H1 (cell line): ENCODE measurements around the gene MYO1G. TPM values are rescaled to one million over a fixed set of nuclear protein-coding genes. Genes with fewer than 3 reads are reported as not detected.

Source experiments
- CTCF ChIA-PET: fragments of 300-600 bp; sonication (Branson Sonifier 250); formaldehyde crosslinking; loops from one replicate; lab custom pipeline; 2021; ENCODE audit not compliant: partially characterized antibody; lab: Charles Lee
- POLR2A ChIA-PET: fragments of 300-600 bp; sonication (Branson Sonifier 250); formaldehyde crosslinking; loops from one replicate; lab custom pipeline; 2021; ENCODE audit warnings: inconsistent platforms; ENCODE audit not compliant: partially characterized antibody; lab: Charles Lee
- DNase-seq, 2 experiments: peaks; one replicate each; pipeline versions ENCODE4 v3.0.0 to v3.0.0-alpha.2; 2010 to 2022; ENCODE audit warnings: low spot score in 2 of 2, low read depth in 1 of 2, mixed read lengths in 1 of 2
- FAIRE-seq: peaks from 2 replicates; lab custom pipeline; 2011; peaks lifted over from hg19 to GRCh38; lab: Jason Lieb, UNC
- H2AFZ ChIP-seq: 2 replicates; pipeline ENCODE4 v1.8.1; 2012; ENCODE audit warnings: low read length, inconsistent platforms
- H2AK5ac ChIP-seq: 2 replicates; pipeline ENCODE4 v1.6.1; 2013; ENCODE audit warnings: low read depth, low read length
- H2BK120ac ChIP-seq: replicated peaks from 2 replicates; pipeline ENCODE3; 2013; ENCODE audit warnings: low read depth, low read length, inconsistent platforms
- H2BK12ac ChIP-seq: 2 replicates; pipeline ENCODE4 v1.6.1; 2013; ENCODE audit warnings: low read depth, low read length
- H2BK15ac ChIP-seq: 2 replicates; pipeline ENCODE4 v1.6.1; 2013; ENCODE audit warnings: low read length
- H2BK20ac ChIP-seq: 2 replicates; pipeline ENCODE4 v1.6.1; 2013; ENCODE audit warnings: low read length
- H2BK5ac ChIP-seq: 2 replicates; pipeline ENCODE4 v1.6.1; 2013; ENCODE audit warnings: low read depth, low read length
- H3K14ac ChIP-seq: 2 replicates; pipeline ENCODE4 v1.6.1; 2013; ENCODE audit warnings: inconsistent platforms; ENCODE audit not compliant: insufficient read length
- H3K18ac ChIP-seq: 2 replicates; pipeline ENCODE4 v1.6.1; 2013; ENCODE audit warnings: low read length; ENCODE audit errors: extremely low read depth
- H3K23ac ChIP-seq: 2 replicates; pipeline ENCODE4 v1.6.1; 2013; ENCODE audit warnings: inconsistent platforms; ENCODE audit not compliant: insufficient read length
- H3K23me2 ChIP-seq: 2 replicates; pipeline ENCODE4 v1.6.1; 2013; ENCODE audit warnings: low read depth, low read length
- H3K27ac ChIP-seq: 2 replicates; pipeline ENCODE4 v1.6.1; 2011; ENCODE audit warnings: low read depth, low read length, inconsistent platforms
- H3K27me3 ChIP-seq, 4 experiments: replicated peaks in 1 of 4; 1 replicate in 1 of 4; 2 replicates in 3 of 4; pipeline versions ENCODE4 v1.6.1 to v1.8.1; 2011 to 2013; ENCODE audit warnings: low read length in 3 of 4, mild to moderate bottlenecking in 3 of 4, inconsistent platforms in 2 of 4, mixed read lengths in 2 of 4, moderate library complexity in 1 of 4; ENCODE audit not compliant: control insufficient read depth in 3 of 4, insufficient read depth in 3 of 4; ENCODE audit errors: extremely low read depth in 1 of 4
- H3K36me3 ChIP-seq, 4 experiments: 2 replicates each; pipeline versions ENCODE4 v1.6.1 to v1.8.1; 2011 to 2013; ENCODE audit warnings: mild to moderate bottlenecking in 4 of 4, low read length in 3 of 4, moderate library complexity in 2 of 4, control low read depth in 1 of 4, inconsistent platforms in 1 of 4; ENCODE audit not compliant: insufficient read depth in 4 of 4, control insufficient read depth in 2 of 4
- H3K4ac ChIP-seq: replicated peaks from 2 replicates; pipeline ENCODE3; 2013; ENCODE audit warnings: low read length, low read depth, mixed read lengths, inconsistent platforms; ENCODE audit not compliant: insufficient read length
- H3K4me1 ChIP-seq, 4 experiments: replicated peaks in 1 of 4; 1 replicate in 1 of 4; 2 replicates in 3 of 4; pipeline versions ENCODE4 v1.6.1 to v1.8.1; 2011 to 2013; ENCODE audit warnings: low read length in 3 of 4, inconsistent platforms in 2 of 4, mixed read lengths in 1 of 4; ENCODE audit not compliant: insufficient read depth in 4 of 4, control insufficient read depth in 3 of 4
- H3K4me2 ChIP-seq, 2 experiments: 2 replicates each; pipeline versions ENCODE4 v1.6.1 to v1.8.1; 2011 to 2013; ENCODE audit warnings: low read depth in 2 of 2, low read length in 2 of 2, control low read depth in 1 of 2, inconsistent platforms in 1 of 2, mild to moderate bottlenecking in 1 of 2; ENCODE audit not compliant: insufficient read depth in 1 of 2
- H3K4me3 ChIP-seq, 4 experiments: fragments of 200-600, 300-600 bp in 1 of 4; sonication (generic), shearing (Covaris generic), sonication (Bioruptor Twin) in 1 of 4; 2 replicates each; pipeline versions ENCODE4 v1.5.1 to v1.8.1; 2011 to 2016; ENCODE audit warnings: low read length in 4 of 4, low read depth in 3 of 4, control low read depth in 2 of 4, inconsistent platforms in 2 of 4, mild to moderate bottlenecking in 2 of 4, mixed read lengths in 1 of 4, moderate library complexity in 1 of 4; ENCODE audit not compliant: insufficient read depth in 2 of 4; ENCODE audit errors: extremely low read depth in 1 of 4
- H3K56ac ChIP-seq: replicated peaks from 2 replicates; pipeline ENCODE3; 2013; ENCODE audit warnings: low read depth, mild to moderate bottlenecking, mixed read lengths, low read length, inconsistent platforms; ENCODE audit not compliant: insufficient read length
- H3K79me1 ChIP-seq: 2 replicates; pipeline ENCODE4 v1.6.1; 2013; ENCODE audit warnings: low read depth, low read length, control low read depth
- H3K79me2 ChIP-seq, 2 experiments: 2 replicates each; pipeline versions ENCODE4 v1.6.1 to v1.8.1; 2012 to 2013; ENCODE audit warnings: low read length in 2 of 2, mild to moderate bottlenecking in 2 of 2, inconsistent platforms in 1 of 2; ENCODE audit not compliant: insufficient read depth in 2 of 2, control insufficient read depth in 1 of 2
- H3K9ac ChIP-seq, 4 experiments: replicated peaks in 1 of 4; 1 replicate in 1 of 4; 2 replicates in 3 of 4; pipeline versions ENCODE4 v1.6.1 to v1.8.1; 2011 to 2013; ENCODE audit warnings: low read depth in 3 of 4, low read length in 3 of 4, control low read depth in 2 of 4, mild to moderate bottlenecking in 2 of 4, moderate library complexity in 2 of 4, inconsistent platforms in 1 of 4; ENCODE audit errors: extremely low read depth in 1 of 4
- H3K9me3 ChIP-seq, 2 experiments: 2 replicates each; pipeline versions ENCODE4 v1.6.1 to v1.8.1; 2012 to 2013; ENCODE audit warnings: mild to moderate bottlenecking in 2 of 2, moderate library complexity in 2 of 2, control low read depth in 1 of 2, inconsistent platforms in 1 of 2, low read depth in 1 of 2, low read length in 1 of 2, mixed read lengths in 1 of 2; ENCODE audit not compliant: insufficient read depth in 2 of 2
- H4K20me1 ChIP-seq, 2 experiments: replicated peaks in 1 of 2; 2 replicates each; pipeline versions ENCODE3 to v1.8.1; 2011 to 2013; ENCODE audit warnings: inconsistent platforms in 2 of 2, low read length in 2 of 2, mild to moderate bottlenecking in 1 of 2; ENCODE audit not compliant: insufficient read depth in 2 of 2, control insufficient read depth in 1 of 2
- H4K5ac ChIP-seq: 2 replicates; pipeline ENCODE4 v1.6.1; 2013; ENCODE audit warnings: low read length, low read depth, mixed read lengths, inconsistent platforms; ENCODE audit not compliant: insufficient read length
- H4K8ac ChIP-seq: 2 replicates; pipeline ENCODE4 v1.8.0; 2013; ENCODE audit warnings: mild to moderate bottlenecking, moderate library complexity, low read length, inconsistent platforms; ENCODE audit not compliant: insufficient read depth; ENCODE audit errors: extremely low read depth
- H4K91ac ChIP-seq: replicated peaks from 2 replicates; pipeline ENCODE3; 2013; ENCODE audit warnings: low read length, mixed read lengths, inconsistent platforms; ENCODE audit not compliant: insufficient read length
- BCL11A ChIP-seq, 2 experiments: IDR thresholded peaks; one replicate each; pipeline ENCODE4 v1.6.1; 2011; ENCODE audit warnings: low read depth in 2 of 2, low read length in 2 of 2, mild to moderate bottlenecking in 2 of 2
- GABPA ChIP-seq: IDR thresholded peaks from 2 replicates; pipeline ENCODE4 v1.6.1; 2011; ENCODE audit warnings: mild to moderate bottlenecking, low read length, moderate library complexity, borderline replicate concordance; ENCODE audit not compliant: insufficient read depth
- KDM4A ChIP-seq: IDR thresholded peaks from one replicate; pipeline ENCODE4 v1.7.1; 2012; ENCODE audit warnings: low read depth, mild to moderate bottlenecking, moderate library complexity, low read length, inconsistent platforms; ENCODE audit not compliant: severe bottlenecking
- KDM5A ChIP-seq: fragments of 200-600 bp; IDR thresholded peaks from 2 replicates; pipeline ENCODE4 v1.7.1; 2012; ENCODE audit warnings: mild to moderate bottlenecking, low read length, inconsistent platforms, mixed read lengths
- POLR2AphosphoS5 ChIP-seq: IDR thresholded peaks from 2 replicates; pipeline ENCODE4 v1.6.1; 2011; ENCODE audit warnings: low read depth, low read length
- SIN3A ChIP-seq, 2 experiments: IDR thresholded peaks in 1 of 2; conservative IDR thresholded peaks in 1 of 2; 2 replicates each; pipeline ENCODE4 v1.6.1; 2011 to 2012; ENCODE audit warnings: low read length in 2 of 2, improper control_type of control experiment in 1 of 2, low read depth in 1 of 2, mild to moderate bottlenecking in 1 of 2
- SP2 ChIP-seq: IDR thresholded peaks from 2 replicates; pipeline ENCODE4 v1.6.1; 2012; ENCODE audit warnings: mild to moderate bottlenecking, low read length, inconsistent platforms
- SRF ChIP-seq: IDR thresholded peaks from 2 replicates; pipeline ENCODE4 v1.6.1; 2011; ENCODE audit warnings: mild to moderate bottlenecking, low read depth, low read length, moderate library complexity
- WGBS, 2 experiments: shearing (Covaris generic) in 1 of 2; methylation state at CpG; one replicate each; pipeline versions ENCODE4 v1.1.6 to v1.1.7; 2013 to 2015; ENCODE audit warnings: low lambda C conversion rate in 2 of 2, mixed read lengths in 2 of 2, inconsistent platforms in 1 of 2, low coverage in 1 of 2, missing lambda C conversion rate in 1 of 2; ENCODE audit not compliant: insufficient replicate concordance in 2 of 2, insufficient coverage in 1 of 2, insufficient read length in 1 of 2; ENCODE audit errors: extremely low coverage in 1 of 2, missing lambda C conversion rate in 1 of 2; 5-methylcytosine and 5-hydroxymethylcytosine counted together
- polyA plus RNA-seq, 7 experiments: library from polyadenylated mRNA; depleted of rRNA in 3 of 7; stranded (reverse) in 5 of 7; unstranded in 2 of 7; fragments of >200 nt in 5 of 7; fragments of 200-250 nt in 2 of 7; gene quantifications; 1 replicate in 5 of 7; 2 replicates in 1 of 7; 4 replicates in 1 of 7; pipeline versions ENCODE4 v1.2.1 to v1.2.3, GENCODE V29; 2011 to 2013; ENCODE audit warnings: missing spikeins in 2 of 7, mixed read lengths in 2 of 7
- total RNA-seq: library from RNA; stranded (reverse); fragmentation: NEBNext Ultra II Directional; extraction: Animal tissue kit (Norgen Biotek cat#: 25700); gene quantifications from 2 replicates; pipeline ENCODE4 v1.2.1, GENCODE V29; 2021
- TF ChIP-seq, protein P1 (sequence below): IDR thresholded peaks from 2 replicates; pipeline ENCODE4 v1.6.1; 2012; ENCODE audit warnings: low read length, inconsistent platforms

Gene MYO1G
- total and polyA plus RNA-seq, 2 of the 8 experiments (the other 6 are each of a cell fraction or from before 2014, with no cell fraction given): 0.08 to 0.19 TPM

- CTCF ChIA-PET: interaction anchor here (0.8 to 1.7 kb wide), 6 partner anchors 10 to 156 kb away, joined by 3 to 5 read pairs (median 3); no protein-coding TSS in a partner anchor
- Histone ChIP-seq H3K4me1 (peaks cover 0 to 3% (median 1%) of the 10 kb centered on the region in 4 experiments; a peak in 2 of 7 replicates), H3K36me3 (peaks cover 17 to 28% (median 24%) of the 10 kb centered on the region in 4 experiments), H2AFZ (no peak overlapping the region), H3K4me2 (no peak overlapping the region), H3K4ac (no peak overlapping the region), H4K8ac (no peak overlapping the region), H2BK5ac (no peak overlapping the region), H3K9ac (no peak overlapping the region), H3K4me3 (no peak overlapping the region), H3K79me2 (peaks cover 6 to 9% of the 10 kb centered on the region in 2 experiments), H3K79me1 (no peaks in the 10 kb centered on the region), H3K56ac (no peak overlapping the region), H3K14ac (no peak overlapping the region), H3K23ac (no peak overlapping the region), H3K18ac (no peak overlapping the region), H3K27ac (no peak overlapping the region), H3K9me3 (no peaks in the 10 kb centered on the region), H2BK12ac (no peak overlapping the region), H4K20me1 (peaks cover 8 to 17% of the 10 kb centered on the region in 2 experiments), H2AK5ac (no peak overlapping the region), H3K27me3 (no peaks in the 10 kb centered on the region), H2BK15ac (no peak overlapping the region), H2BK120ac (no peak overlapping the region), H4K5ac (no peak overlapping the region), H2BK20ac (no peak overlapping the region), H4K91ac (no peak overlapping the region), H3K23me2 (no peaks in the 10 kb centered on the region)
- FAIRE-seq (no peak), DNase-seq (peak in 1 of 2 experiments; percentile 45)
- POLR2A ChIA-PET: interaction anchor here (0.8 to 13.3 kb wide), 8 partner anchors 10 to 156 kb away, joined by 3 to 327 read pairs (median 4); partner anchors contain the start of genes CCM2, H2AZ2 and PURB
- WGBS, 2 experiments: 92% methylated on average over 8 of the region's 8 CpGs; no CpG with 5 or more reads in 1 of the 2 experiments
- TF ChIP-seq SIN3A (conservative IDR thresholded peaks at IDR 0.05 in 1 of 2, IDR thresholded peaks at IDR 0.05 in 1 of 2; ENCODE audit: low read depth in 1 of 2, low read length in 2 of 2): no peak
- TF ChIP-seq KDM4A: no peak
- no peak for TF ChIP-seq SRF
- TF ChIP-seq POLR2AphosphoS5: no peak
- TF ChIP-seq BCL11A (IDR thresholded peaks at IDR 0.05; ENCODE audit: low read depth in 2 of 2, low read length in 2 of 2): no peak
- TF ChIP-seq KDM5A: no peak
- TF ChIP-seq SP2: no peak
- TF ChIP-seq, protein P1, sequence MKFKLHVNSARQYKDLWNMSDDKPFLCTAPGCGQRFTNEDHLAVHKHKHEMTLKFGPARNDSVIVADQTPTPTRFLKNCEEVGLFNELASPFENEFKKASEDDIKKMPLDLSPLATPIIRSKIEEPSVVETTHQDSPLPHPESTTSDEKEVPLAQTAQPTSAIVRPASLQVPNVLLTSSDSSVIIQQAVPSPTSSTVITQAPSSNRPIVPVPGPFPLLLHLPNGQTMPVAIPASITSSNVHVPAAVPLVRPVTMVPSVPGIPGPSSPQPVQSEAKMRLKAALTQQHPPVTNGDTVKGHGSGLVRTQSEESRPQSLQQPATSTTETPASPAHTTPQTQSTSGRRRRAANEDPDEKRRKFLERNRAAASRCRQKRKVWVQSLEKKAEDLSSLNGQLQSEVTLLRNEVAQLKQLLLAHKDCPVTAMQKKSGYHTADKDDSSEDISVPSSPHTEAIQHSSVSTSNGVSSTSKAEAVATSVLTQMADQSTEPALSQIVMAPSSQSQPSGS: no peak
- TF ChIP-seq GABPA: no peak
Measured at GRCh38 chr7:44979481-44980392, 922 bp upstream of the MYO1G start.
